HepG2 (cell line): Measurements from ENCODE around the gene ST3GAL5. TPM values are rescaled to one million over a fixed set of nuclear protein-coding genes. Genes with fewer than 3 reads are reported as not detected.
A peak's percentile ranks its signal among the peaks of the same experiment; 100 is the strongest.

Source experiments
- ATAC-seq: fragments of 200-7000 bp; cut with Tn5 transposase; 3 replicates; pipeline ENCODE4 v1.9.1; 2020; ENCODE audit warnings: mild to moderate bottlenecking, moderate library complexity
- BruUV-seq: library from RNA; stranded (reverse); fragments of 400-500 nt; replicated peaks from 2 replicates; lab custom pipeline; 2021; lab: Mats Ljungman, UMichigan
- CTCF ChIA-PET: fragments of 300-600 bp; formaldehyde crosslinking; extraction: SDS; loops from one replicate; lab custom pipeline; 2021; ENCODE audit warnings: low total read pairs, inconsistent platforms, low intra/inter-chr PET ratio; lab: Yijun Ruan, JAX
- POLR2A ChIA-PET: fragments of 350-600 bp; sonication (Branson Sonifier 250); formaldehyde crosslinking; loops from one replicate; lab custom pipeline; 2020; ENCODE audit warnings: antibody characterized with exemption, inconsistent platforms; lab: Yijun Ruan, JAX
- DNase-seq: peaks from one replicate; pipeline ENCODE4 v3.0.0-alpha.2; 2015; ENCODE audit warnings: low spot score
- FAIRE-seq: peaks from 3 replicates; lab custom pipeline; 2011; peaks lifted over from hg19 to GRCh38; lab: Jason Lieb, UNC
- H2AFZ ChIP-seq: one replicate; pipeline ENCODE4 v1.6.1; 2011; ENCODE audit warnings: low read length, inconsistent platforms
- H3K27ac ChIP-seq: fragments of 300-600 bp; 3 replicates; pipeline ENCODE4 v1.8.0; 2011; ENCODE audit warnings: mixed run types, mild to moderate bottlenecking, mixed read lengths, low read length, inconsistent platforms; ENCODE audit not compliant: insufficient read depth; ENCODE audit errors: extremely low read length
- H3K27me3 ChIP-seq, 2 experiments: fragments of 200-600 bp in 1 of 2; 2 replicates in 1 of 2; 3 replicates in 1 of 2; pipeline versions ENCODE4 v1.6.0 to v1.8.0; 2011; ENCODE audit warnings: low read length in 2 of 2, mild to moderate bottlenecking in 2 of 2, moderate library complexity in 2 of 2, inconsistent platforms in 1 of 2; ENCODE audit not compliant: insufficient read depth in 2 of 2, control insufficient read depth in 1 of 2
- H3K36me3 ChIP-seq, 2 experiments: fragments of 200-600 bp in 1 of 2; replicated peaks in 1 of 2; 2 replicates in 1 of 2; 3 replicates in 1 of 2; pipeline versions ENCODE4 v1.5.1 to v1.8.0; 2011; ENCODE audit warnings: low read length in 2 of 2, inconsistent platforms in 1 of 2; ENCODE audit not compliant: insufficient read depth in 2 of 2, control insufficient read depth in 1 of 2
- H3K4me1 ChIP-seq: 2 replicates; pipeline ENCODE4 v1.5.1; 2012; ENCODE audit warnings: low read length, inconsistent platforms; ENCODE audit not compliant: insufficient read depth
- H3K4me2 ChIP-seq: 2 replicates; pipeline ENCODE4 v1.6.0; 2011; ENCODE audit warnings: low read depth, low read length, inconsistent platforms
- H3K4me3 ChIP-seq, 3 experiments: fragments of 200-600 bp in 1 of 3; sonication (generic), shearing (Covaris generic) in 1 of 3; replicated peaks in 1 of 3; 2 replicates each; pipeline ENCODE4 v1.5.1; 2011 to 2016; ENCODE audit warnings: low read length in 3 of 3, inconsistent platforms in 2 of 3, low read depth in 2 of 3, mild to moderate bottlenecking in 2 of 3, control low read depth in 1 of 3, mixed read lengths in 1 of 3; ENCODE audit not compliant: insufficient read depth in 1 of 3
- H3K79me2 ChIP-seq: one replicate; pipeline ENCODE4 v1.6.1; 2011; ENCODE audit warnings: low read length, inconsistent platforms; ENCODE audit not compliant: insufficient read depth
- H3K9ac ChIP-seq: 2 replicates; pipeline ENCODE4 v1.6.0; 2011; ENCODE audit warnings: mild to moderate bottlenecking, low read depth, low read length, inconsistent platforms; ENCODE audit not compliant: insufficient read depth
- H3K9me3 ChIP-seq: 2 replicates; pipeline ENCODE4 v1.5.1; 2012; ENCODE audit warnings: mild to moderate bottlenecking, low read length
- H4K20me1 ChIP-seq: 2 replicates; pipeline ENCODE4 v1.6.0; 2011; ENCODE audit warnings: inconsistent platforms, mild to moderate bottlenecking, low read length, moderate library complexity; ENCODE audit not compliant: insufficient read depth
- AGO1 ChIP-seq: fragments of 200-400 bp; formaldehyde crosslinking; IDR thresholded peaks from 2 replicates; pipeline ENCODE4 v1.6.1; 2017; ENCODE audit warnings: mild to moderate bottlenecking, low read depth, low read length, moderate library complexity; ENCODE audit not compliant: poor library complexity, severe bottlenecking
- CHCHD3 ChIP-seq: sonication (generic); formaldehyde crosslinking; IDR thresholded peaks from 2 replicates; pipeline ENCODE4 v1.8.0; 2022; ENCODE audit warnings: mild to moderate bottlenecking, missing genetic modification reagents, moderate library complexity
- CSRNP1 ChIP-seq: sonication (generic); formaldehyde crosslinking; IDR thresholded peaks from 2 replicates; pipeline ENCODE4 v1.8.1; 2023; ENCODE audit warnings: mild to moderate bottlenecking, missing genetic modification reagents
- ERF ChIP-seq: IDR thresholded peaks from 2 replicates; pipeline ENCODE4 v1.6.1; 2018; ENCODE audit warnings: missing biosample characterization, missing genetic modification reagents
- FOXC1 ChIP-seq: sonication (generic); formaldehyde crosslinking; IDR thresholded peaks from 2 replicates; pipeline ENCODE4 v1.8.0; 2022; ENCODE audit warnings: mild to moderate bottlenecking, missing genetic modification reagents, borderline replicate concordance
- HOXA9 ChIP-seq: sonication (generic); formaldehyde crosslinking; IDR thresholded peaks from 2 replicates; pipeline ENCODE4 v1.8.1; 2022; ENCODE audit warnings: missing genetic modification reagents, mild to moderate bottlenecking, moderate library complexity, borderline replicate concordance
- KDM2A ChIP-seq: sonication (generic); formaldehyde crosslinking; IDR thresholded peaks from 2 replicates; pipeline ENCODE4 v1.4.0; 2020; ENCODE audit warnings: low read depth, missing genetic modification reagents, borderline replicate concordance
- NAIF1 ChIP-seq: sonication (generic); formaldehyde crosslinking; IDR thresholded peaks from 2 replicates; pipeline ENCODE4 v1.5.0; 2020; ENCODE audit warnings: mild to moderate bottlenecking, missing genetic modification reagents, borderline replicate concordance
- NFKBIZ ChIP-seq: IDR thresholded peaks from 2 replicates; pipeline ENCODE4 v1.6.1; 2018; ENCODE audit warnings: missing genetic modification reagents, missing compliant biosample characterization
- ZNF230 ChIP-seq: sonication (generic); formaldehyde crosslinking; IDR thresholded peaks from 2 replicates; pipeline ENCODE4 v1.4.0; 2020; ENCODE audit warnings: mild to moderate bottlenecking, missing genetic modification reagents
- ZNF430 ChIP-seq: sonication (generic); formaldehyde crosslinking; IDR thresholded peaks from 2 replicates; pipeline ENCODE4 v1.9.0; 2021; ENCODE audit warnings: mild to moderate bottlenecking, missing genetic modification reagents
- ZNF574 ChIP-seq: sonication (generic); formaldehyde crosslinking; IDR thresholded peaks from 2 replicates; pipeline ENCODE4 v1.4.0; 2020; ENCODE audit warnings: missing genetic modification reagents
- ZNF768 ChIP-seq: sonication (generic); formaldehyde crosslinking; IDR thresholded peaks from 2 replicates; pipeline ENCODE4 v1.4.0; 2020; ENCODE audit warnings: missing genetic modification reagents
- WGBS: methylation state at CpG from one replicate; pipeline ENCODE4 v1.1.6; 2017; ENCODE audit warnings: low lambda C conversion rate; 5-methylcytosine and 5-hydroxymethylcytosine counted together
- in situ Hi-C: cut with HindIII; loops from 2 replicates; pipeline ENCODE4 v1.10.0; 2017; ENCODE audit warnings: low pct_unique_long_range_greater_than_20kb; ENCODE audit not compliant: extremely low pct_ligation_motif_present
- intact Hi-C: fragments of 100-400 bp; cut with micrococcal nuclease; formaldehyde crosslinking; loops from one replicate; pipeline ENCODE4 v1.10.0; 2022; ENCODE audit not compliant: unreplicated experiment
- polyA plus RNA-seq, 8 experiments: library from polyadenylated mRNA; depleted of rRNA in 3 of 8; stranded (reverse) in 7 of 8; unstranded in 1 of 8; fragments of >200 nt; fragmentation: Illumina TruSeq in 4 of 8; extraction: Trizol in 4 of 8; gene quantifications; 2 replicates each; pipeline versions ENCODE4 v1.2.1 to v1.2.3, GENCODE V29; 2011 to 2016; ENCODE audit warnings: low read depth in 4 of 8, missing spikeins in 1 of 8, mixed read lengths in 1 of 8; ENCODE audit not compliant: insufficient read depth in 1 of 8
- total RNA-seq, 5 experiments: library from RNA; depleted of rRNA; stranded (reverse); fragments of >200 nt; fragmentation: Illumina TruSeq; extraction: Trizol; gene quantifications; 2 replicates each; pipeline ENCODE4 v1.2.3, GENCODE V29; 2016; ENCODE audit warnings: low read depth in 1 of 5

ST3GAL5 gene
- total and polyA plus RNA-seq, 2 of the 13 experiments (the other 11 are each of a cell fraction or from before 2014, with no cell fraction given), result 1.3 to 2.0 TPM

- Histone ChIP-seq H4K20me1 (no peaks in the 10 kb centered on the region), H3K27ac (no peak overlapping the region), H3K4me2 (peak overlapping the region; percentile 39), H2AFZ (no peak overlapping the region), H3K4me1 (peaks cover 53% of the 10 kb centered on the region), H3K36me3 (no peaks in the 10 kb centered on the region), H3K27me3 (peaks cover 0 to 7% of the 10 kb centered on the region in 2 experiments; a peak in 1 of 5 replicates), H3K79me2 (no peaks in the 10 kb centered on the region), H3K9me3 (no peaks in the 10 kb centered on the region)
- CTCF ChIA-PET, result interaction anchor here (1.5 to 7.3 kb wide), 2 partner anchors 59 to 82 kb away, joined by 4 to 107 read pairs; no protein-coding TSS in a partner anchor
- intact Hi-C loops (no loop called here), in situ Hi-C loops (loop anchor here (5.0 kb wide), 2 partner anchors 58 to 83 kb away; partner anchors contain the start of gene ATOH8)
- BruUV-seq, result no TSS peak
- FAIRE-seq (no peak), DNase-seq (no peak)
- TF ChIP-seq ZNF430 (CRISPR knock-in tag), result no peak
- no peak for TF ChIP-seq HOXA9 (CRISPR knock-in tag)
- no peak for TF ChIP-seq CSRNP1 (CRISPR knock-in tag)
- TF ChIP-seq ZNF768 (CRISPR knock-in tag), result peak; percentile 83
- TF ChIP-seq, all 625 proteins: peak for 1
- ATAC-seq, result no peak
- Histone ChIP-seq H3K9ac (no peak overlapping the region; the same call in 1 of the 2 replicates), H3K4me3 (no peak overlapping the region; a peak in 1 of 6 replicates)
- WGBS, result 48% methylated on average over 13 of the region's 16 CpGs
- POLR2A ChIA-PET, result no interaction called here
Measured at GRCh38 chr2:85810371-85811179, 78.2 kb downstream of the ST3GAL5 start.

- H3K27ac ChIP-seq, result no peak overlapping the region
- TF ChIP-seq ERF (CRISPR knock-in tag) (no peak), FOXC1 (CRISPR knock-in tag) (no peak), ZNF230 (CRISPR knock-in tag) (no peak), NAIF1 (CRISPR knock-in tag) (no peak), ZNF574 (no peak), NFKBIZ (no peak), CHCHD3 (CRISPR knock-in tag) (no peak), AGO1 (no peak), KDM2A (CRISPR knock-in tag) (no peak)
Measured at GRCh38 chr2:85807756-85808155, 81.0 kb downstream of the ST3GAL5 start.

More at GRCh38 chr2:85807756-85808155, 81.0 kb downstream of the ST3GAL5 start:
- CTCF ChIA-PET, result no interaction called here
- no peak for FAIRE-seq
- Histone ChIP-seq H3K4me3 (no peak overlapping the region), H4K20me1 (no peaks in the 10 kb centered on the region), H3K9ac (no peak overlapping the region), H3K79me2 (no peaks in the 10 kb centered on the region), H3K36me3 (no peaks in the 10 kb centered on the region), H2AFZ (no peak overlapping the region), H3K27me3 (0 out of 5 replicates have a peak, but pooled peaks cover 0 to 7% of the 10 kb centered on the region in 2 experiments), H3K4me1 (peaks cover 56% of the 10 kb centered on the region), H3K4me2 (no peak overlapping the region), H3K9me3 (no peaks in the 10 kb centered on the region)
- BruUV-seq, result no TSS peak
- intact Hi-C loops, result no loop called here
- POLR2A ChIA-PET, result no interaction called here
- DNase-seq, result no peak
- in situ Hi-C loops, result no loop called here
- no peak for ATAC-seq
- WGBS, result 48% methylated on average over 3 of the region's 3 CpGs
